Measurements from ENCODE around the gene MOSMO.
"Not testable (repeated sequence)": the region's sequence is repeated elsewhere in the genome, so short reads cannot be mapped to it uniquely, and the experiment has no call there.

GRCh38 chr16:22043882-22044281, 36.0 kb downstream of the MOSMO start:
- not testable (repeated sequence) for TF ChIP-seq POLR2A, CTCF, POLR2AphosphoS5 (IDR thresholded peaks at IDR 0.05)

Measured in prostate gland (tissue), 2 donors.